HUDEP-2 (cell line): ENCODE data around the gene TIMP4.

Experiments
- DNase-seq, 76 experiments: peaks; one replicate each; lab custom pipeline; 2025; ENCODE audit not compliant: unreplicated experiment in 76 of 76; lab: John Stamatoyannopoulos, UW

The TIMP4 gene

DNA sequence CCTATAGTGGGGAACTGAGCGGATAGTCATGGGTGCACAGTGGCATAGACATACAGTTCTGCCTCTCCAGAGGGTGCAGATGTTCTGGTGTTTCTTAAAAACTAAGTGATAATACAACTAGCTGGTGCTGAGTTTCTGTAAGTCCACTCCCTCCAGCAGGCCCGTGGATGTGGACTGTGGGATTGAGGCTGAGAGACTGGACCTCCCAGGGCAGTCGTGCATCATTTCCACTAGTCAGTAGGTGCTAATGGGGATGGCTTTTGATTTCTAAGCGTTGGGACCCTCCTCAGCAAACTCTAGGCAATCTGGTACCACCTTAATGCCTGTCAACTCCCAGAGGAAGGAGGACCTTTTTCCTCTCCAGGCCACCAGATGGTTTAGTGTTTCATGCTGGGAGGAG, 27.3 kb upstream of the TIMP4 start:
- no peak for DNase-seq

DNA sequence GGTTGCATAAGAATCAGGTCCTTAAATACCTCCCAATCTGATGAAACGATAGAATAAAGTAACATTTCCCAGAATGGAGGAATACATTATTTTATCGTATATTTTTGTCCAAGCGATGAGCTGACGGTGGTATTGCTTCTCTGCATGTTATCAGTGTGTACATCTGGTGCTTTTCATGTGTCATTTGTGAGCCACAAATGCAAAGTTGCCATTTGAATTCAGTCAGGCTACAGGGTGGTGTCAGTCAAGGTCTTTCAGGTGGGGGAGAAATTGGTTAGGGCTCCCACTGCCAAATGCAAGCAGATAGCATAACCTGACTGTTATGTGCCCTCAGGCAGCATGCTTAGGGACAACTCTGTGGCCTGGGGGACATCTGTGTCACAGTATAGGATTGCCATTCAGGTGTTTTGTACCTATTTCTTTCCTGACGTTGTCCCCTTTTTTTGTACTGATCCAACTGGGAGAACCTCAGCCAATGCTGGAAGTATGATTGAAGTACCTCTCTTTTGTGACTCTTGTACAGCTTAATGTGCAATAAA, 26.5 kb upstream of the TIMP4 start:
- no peak for DNase-seq

DNA sequence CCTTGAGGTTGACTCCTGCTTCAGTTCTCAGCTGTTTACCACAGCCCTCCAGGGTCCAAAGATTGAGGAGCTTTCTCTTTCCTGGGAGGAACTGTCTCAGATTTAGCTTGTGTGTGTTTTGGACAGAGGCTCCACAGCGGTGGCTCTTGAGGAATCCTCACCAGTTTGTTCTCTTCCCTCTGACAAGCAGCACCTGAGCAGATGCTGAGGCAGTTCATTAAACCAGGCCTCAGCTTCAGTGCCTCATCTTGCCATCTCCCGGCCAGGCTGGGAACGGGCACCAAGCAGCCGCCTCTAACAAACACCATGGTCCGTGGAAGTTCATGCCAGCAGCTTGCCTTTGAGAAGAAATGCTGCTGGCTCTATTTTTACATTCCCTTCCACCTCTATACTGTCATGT, 25.8 kb upstream of the TIMP4 start:
- no peak for DNase-seq

GRCh38 chr3:12182687-12183441, 24.2 kb upstream of the TIMP4 start:
- no peak for DNase-seq

- DNase-seq: no peak
Observed at GRCh38 chr3:12181806-12182205, 23.1 kb upstream of the TIMP4 start.

- no peak for DNase-seq
Observed at GRCh38 chr3:12181301-12181700, 22.6 kb upstream of the TIMP4 start.

- no peak for DNase-seq
Observed at GRCh38 chr3:12180631-12181030, 21.9 kb upstream of the TIMP4 start.

GRCh38 chr3:12180218-12180617, 21.5 kb upstream of the TIMP4 start:
- DNase-seq: no peak

- no peak for DNase-seq
Observed at GRCh38 chr3:12179441-12179840, 20.7 kb upstream of the TIMP4 start.

- no peak for DNase-seq
Observed at GRCh38 chr3:12178091-12178820, 19.5 kb upstream of the TIMP4 start.

DNA sequence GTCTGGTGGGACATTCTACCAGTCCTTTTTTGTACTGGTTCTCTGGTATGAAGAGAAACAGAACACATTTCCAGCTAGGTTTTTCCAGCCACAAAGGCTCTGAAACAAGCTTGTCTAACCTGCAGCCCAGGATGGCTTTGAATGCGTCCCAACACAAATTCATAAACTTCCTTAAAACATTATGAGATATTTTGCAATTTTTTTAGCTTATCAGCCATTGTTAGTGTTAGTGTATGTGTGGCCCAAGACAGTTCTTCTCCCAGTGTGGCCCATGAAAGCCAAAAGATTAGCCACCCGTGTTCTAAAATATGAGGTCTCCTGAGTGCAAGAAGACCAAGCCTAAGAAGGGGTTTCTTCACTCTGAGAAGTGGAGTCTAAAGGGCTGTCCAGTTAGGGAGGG, 18.4 kb upstream of the TIMP4 start:
- no peak for DNase-seq

GRCh38 chr3:12175844-12176453, 17.2 kb upstream of the TIMP4 start:
- peak in 15 of 76 experiments; percentile 1 to 52 (median 12) for DNase-seq

DNA sequence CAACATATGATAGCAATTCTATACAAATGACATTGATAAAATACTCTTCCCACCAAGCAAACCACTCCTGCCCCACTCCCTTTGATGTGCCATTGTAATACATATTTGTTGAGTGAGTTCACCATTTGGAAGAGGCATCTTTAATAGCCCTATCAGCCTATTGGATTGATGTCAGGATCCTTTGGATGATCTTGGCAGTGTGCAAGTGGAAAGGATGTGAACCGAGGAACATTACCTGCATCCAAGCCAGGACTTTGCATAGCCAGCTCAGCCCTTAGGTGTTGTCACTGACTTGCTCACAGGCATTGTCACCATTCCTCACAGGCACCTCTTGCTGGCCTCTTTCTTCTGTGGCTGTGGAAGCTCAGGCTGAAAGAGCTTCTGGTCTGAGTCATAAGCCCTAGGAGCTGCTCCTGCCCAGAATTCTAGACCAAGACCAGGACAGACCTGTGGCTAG, 16.5 kb upstream of the TIMP4 start:
- no peak for DNase-seq

DNA sequence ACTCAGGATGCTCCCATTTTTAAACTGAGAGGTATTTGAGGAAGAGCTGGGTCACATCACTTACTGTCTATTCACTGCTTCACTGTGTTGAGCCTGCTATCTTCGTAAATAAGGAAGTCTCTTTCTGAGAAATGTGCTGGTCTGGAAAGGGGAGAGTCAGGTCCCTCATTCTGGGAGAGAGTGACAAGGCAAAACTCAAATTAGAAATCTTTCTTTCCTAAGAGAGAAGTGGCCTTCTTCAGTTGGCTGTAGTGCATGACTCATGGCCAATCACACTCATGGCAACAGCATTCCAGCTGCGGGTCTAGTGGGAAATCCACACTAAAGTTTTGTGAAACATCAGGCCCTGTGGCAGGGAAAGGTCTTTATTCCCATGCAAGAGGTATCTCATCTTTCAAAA, 11.5 kb upstream of the TIMP4 start:
- DNase-seq: no peak

DNA sequence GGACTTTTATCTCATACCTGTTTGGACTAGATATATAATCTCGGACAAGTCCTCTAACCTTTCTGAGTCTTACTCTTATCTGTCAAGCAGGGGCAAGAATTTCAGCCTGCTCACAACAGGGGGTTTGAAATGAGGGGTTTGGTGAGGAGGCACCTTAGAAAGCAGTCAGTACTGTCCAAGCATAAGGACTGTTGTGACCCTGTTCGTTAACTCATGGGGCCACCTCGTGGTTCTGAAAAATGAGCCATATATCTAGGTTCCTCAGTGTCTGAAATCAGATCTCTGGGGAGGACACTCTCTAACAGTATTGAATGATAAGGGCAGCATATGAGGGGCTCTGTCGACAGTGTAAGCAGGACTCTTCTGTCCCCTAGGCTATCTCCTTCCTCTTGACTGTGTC, 7.2 kb upstream of the TIMP4 start:
- peak in 4 of 76 experiments; percentile 5 to 48 (median 14) for DNase-seq

GRCh38 chr3:12159227-12159601, 502 bp upstream of the TIMP4 start:
- no peak for DNase-seq

DNA sequence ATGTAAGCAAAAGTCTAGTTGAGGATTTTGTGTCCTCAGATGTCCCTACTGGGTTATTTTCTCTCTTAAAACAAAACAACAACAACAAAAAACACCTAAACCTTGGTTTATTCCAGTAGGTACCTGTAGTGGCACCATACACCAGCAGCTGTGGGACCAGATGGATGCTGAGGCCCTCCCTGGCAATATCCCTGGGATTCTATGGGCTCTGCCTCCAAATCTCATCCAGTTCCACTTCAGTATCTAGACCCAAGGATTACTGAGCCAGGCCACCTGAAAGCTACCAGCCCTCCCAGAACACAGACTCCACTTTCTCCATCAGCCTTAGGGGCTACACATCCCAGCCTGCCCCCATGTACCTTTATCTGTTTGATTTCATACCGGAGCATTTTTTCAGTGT, 1.7 kb downstream of the TIMP4 start:
- DNase-seq: no peak

- DNase-seq: no peak
Observed at GRCh38 chr3:12155828-12156227, 2.9 kb downstream of the TIMP4 start.

- no peak for DNase-seq
Observed at GRCh38 chr3:12155264-12155663, 3.4 kb downstream of the TIMP4 start.

GRCh38 chr3:12154151-12154550, 4.6 kb downstream of the TIMP4 start:
- no peak for DNase-seq

- DNase-seq: no peak
Observed at GRCh38 chr3:12150112-12150511, 8.6 kb downstream of the TIMP4 start.

GRCh38 chr3:12149029-12149428, 9.7 kb downstream of the TIMP4 start:
- no peak for DNase-seq
